Epidermal melanocyte (primary cell): ENCODE data around the gene BRI3BP.
A peak's percentile ranks its signal among the peaks of the same experiment; 100 is the strongest.
"Not testable (repeated sequence)": the region's sequence is repeated elsewhere in the genome, so short reads cannot be mapped to it uniquely, and the experiment has no call there.

Experiments
- DNase-seq: peaks from one replicate; pipeline ENCODE4 v3.0.0; 2011; ENCODE audit warnings: low spot score; ENCODE audit not compliant: insufficient read length

The BRI3BP gene

DNA sequence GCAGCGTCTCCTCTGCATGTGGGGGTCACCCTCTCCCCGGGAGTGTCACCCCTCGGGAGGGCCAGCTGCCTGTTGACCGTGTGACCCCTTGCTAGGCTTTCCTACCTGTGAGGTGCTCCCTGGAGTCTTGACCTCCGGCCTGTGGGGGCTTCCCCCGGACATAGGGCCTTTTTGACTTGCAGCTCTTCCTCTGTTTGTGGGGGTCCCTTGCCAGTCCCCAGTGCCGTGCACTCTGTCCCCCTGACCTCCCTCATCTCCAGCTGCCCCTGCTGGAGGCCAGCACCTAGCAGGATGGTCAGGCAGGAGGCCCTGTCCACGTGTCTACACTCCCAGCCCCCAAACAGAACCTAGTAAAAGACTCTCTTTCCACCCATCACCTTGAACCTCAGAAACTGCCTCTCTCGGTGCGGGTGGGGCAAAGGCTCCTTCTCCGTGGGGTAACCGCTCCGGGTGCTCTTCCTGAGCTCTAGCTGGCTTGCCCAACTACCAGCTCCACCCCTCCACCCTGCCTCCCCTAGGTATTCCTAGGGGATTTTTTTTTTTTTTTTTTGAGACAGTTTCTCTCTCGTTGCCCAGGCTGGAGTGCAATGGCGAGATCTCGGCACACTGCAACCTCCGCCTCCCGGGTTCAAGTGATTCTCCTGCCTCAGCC lies 72.6 kb downstream of the BRI3BP start:
- DNase-seq: no peak

DNA sequence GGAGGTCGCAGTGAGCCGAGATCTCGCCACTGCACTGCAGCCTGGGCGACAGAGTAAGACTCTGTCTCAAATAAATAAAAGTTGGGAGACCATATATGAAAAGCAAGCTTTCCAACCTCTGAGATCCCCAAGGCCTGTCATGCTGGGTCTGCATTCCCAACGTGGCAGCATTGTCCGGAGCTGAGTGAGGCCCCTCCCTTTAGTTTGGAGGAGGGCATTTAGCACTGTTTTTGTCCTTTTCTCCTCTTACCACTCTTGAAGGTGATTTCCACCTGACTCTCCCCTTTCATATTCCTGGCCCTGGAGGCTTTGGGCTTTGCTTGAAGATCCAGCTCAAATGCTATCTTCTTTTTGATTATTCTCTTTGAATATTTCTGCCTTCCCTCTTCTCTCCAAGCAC lies 74.9 kb downstream of the BRI3BP start:
- no peak for DNase-seq

DNA sequence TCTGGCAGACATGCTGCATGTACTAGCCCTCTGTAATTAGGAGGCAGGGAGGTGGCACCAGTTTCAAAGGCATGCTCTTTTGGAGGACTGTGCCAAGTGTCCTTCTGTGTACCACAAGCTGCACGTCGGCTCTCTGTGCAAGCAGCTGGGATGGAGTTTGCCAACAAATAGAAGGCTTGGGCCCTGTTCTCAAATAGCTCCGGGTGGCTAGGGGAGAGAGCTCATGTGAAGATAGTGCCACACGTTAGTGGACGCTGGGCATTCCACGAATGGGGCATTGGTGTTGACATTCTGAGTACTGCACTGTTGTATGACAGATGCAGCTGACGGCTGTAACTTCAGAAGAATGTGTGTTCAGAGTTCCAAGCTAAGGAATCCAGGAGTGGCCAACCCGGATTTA lies 76.2 kb downstream of the BRI3BP start:
- no peak for DNase-seq

DNA sequence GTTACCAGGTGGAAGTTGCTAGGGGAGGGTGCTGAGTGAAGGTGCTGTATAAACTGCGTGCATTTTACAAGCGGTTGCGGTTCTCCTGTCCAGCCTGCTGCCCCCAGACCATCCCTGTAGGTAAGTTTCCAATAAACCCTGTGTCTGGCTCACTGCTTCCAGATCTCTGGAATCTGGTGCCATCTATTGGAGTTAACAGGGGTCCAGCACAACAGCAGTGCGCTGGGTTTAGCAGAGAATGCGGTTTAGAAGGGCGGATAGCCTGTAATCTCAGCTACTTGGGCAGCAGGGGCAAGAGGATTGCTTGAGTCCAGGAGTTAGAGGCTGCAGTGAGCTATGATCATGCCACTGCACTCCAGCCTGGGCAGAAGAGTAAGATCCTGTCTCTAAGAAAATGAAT lies 76.7 kb downstream of the BRI3BP start:
- no peak for DNase-seq

DNA sequence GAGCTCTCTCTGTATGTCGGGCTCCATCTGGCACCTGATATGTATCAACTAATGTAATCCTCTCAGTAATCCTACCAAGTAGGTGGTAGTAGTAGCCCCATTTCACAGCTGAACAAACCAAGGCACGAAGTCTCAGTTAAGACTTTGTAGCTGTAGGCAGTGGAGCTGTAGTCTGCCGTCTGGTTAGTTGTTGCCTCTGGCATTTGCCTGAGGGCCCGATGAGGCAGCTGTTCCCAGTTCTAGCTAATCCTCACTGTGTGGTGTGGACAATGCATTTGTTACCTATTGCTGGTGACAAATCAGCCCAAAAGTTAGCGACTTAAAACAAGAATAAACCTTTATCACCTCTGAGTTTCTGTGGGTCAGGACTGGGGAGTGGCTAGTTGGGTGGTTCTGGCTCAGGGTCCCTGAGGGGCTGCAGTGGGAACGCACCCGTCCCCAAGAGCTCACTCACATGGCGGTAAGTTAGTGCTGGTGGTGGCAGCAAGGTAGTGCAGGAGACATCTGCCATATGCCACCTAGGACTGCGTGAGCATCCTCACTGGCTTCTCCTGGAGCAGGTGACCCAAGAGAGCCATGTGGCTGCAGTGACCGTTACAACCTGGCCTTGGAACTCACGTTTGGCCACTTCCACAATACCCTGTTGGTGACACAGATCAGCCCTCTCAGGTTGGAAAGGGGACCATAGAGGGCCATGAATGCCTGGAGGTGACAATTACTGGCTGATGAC lies 77.4 kb downstream of the BRI3BP start:
- no peak for DNase-seq

DNA sequence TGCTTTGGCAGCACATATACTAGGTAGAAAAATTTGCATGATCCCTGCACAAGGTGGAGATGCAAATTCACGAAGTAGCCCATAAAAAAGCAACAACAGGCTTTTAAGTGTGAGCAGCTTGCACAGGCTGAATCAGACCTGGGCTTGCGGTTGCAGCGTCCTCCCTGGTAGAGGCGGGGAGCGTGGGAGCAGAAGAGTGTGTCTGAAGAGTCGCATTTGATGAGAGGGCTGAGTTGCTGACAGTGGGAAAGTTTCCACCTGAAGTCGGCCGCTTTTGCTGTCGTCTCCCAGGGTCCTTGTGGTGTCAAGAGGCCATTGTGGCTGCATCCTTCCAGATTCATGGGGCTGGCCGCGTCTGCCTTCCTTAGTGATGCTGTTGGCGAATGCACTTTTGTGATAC lies 78.0 kb downstream of the BRI3BP start:
- DNase-seq: no peak

DNA sequence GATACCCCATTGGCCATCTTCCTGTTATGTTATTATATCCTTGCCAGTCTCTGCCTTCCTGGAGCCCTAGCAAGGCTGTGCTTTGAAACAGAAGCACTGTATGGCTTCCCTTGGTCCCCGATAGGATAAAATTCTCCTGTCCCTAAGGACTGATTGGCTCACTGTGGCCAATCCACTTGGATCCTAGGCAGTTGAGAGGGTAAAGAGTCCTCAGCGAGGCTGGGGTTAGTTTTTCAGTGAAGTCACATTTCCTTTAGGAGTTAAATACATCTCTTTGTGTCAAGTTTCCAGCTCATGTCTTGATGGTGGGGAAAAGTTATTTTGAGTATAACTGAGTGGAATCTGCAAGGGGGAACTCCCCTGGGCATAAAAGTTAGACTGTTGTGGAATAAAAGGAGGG lies 79.1 kb downstream of the BRI3BP start:
- DNase-seq: peak; percentile 23

DNA sequence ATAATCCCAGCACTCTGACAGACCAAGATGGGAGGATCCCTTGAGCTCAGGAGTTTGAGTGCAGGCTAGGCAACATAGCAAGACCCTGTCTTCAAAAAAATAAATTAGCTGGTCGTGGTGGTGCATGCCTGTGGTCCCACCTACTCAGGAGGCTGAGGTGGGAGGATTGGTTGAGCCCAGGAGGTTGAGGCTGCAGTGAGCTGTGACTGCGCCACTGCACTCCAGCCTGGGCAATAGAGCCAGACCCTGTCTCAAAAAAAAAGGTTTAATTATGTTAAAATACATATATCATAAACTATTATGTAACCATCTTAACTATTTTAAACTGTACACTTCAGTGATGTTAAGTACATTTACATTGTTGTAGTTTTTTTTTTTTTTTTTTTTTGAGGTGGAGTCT lies 80.8 kb downstream of the BRI3BP start:
- DNase-seq: not testable (repeated sequence)

DNA sequence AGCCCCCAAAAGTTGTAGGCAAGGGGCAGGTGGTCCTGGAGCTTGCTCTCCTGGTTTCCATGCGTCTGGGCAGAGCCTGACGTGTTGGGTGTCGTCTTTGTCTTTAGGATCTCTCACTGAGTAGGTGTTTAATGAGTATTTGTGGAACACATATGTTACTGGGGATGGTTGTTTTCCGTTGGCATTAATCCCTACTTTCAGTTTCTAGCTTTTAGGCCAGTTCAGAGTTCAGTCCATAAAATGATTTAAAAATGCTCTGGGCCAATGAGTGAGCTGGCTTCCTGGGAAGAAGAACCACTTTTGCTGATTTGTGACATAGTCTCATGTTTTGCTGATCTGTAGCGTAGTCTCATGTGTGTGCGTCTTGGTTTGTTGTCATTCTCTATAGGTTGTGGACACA lies 82.7 kb downstream of the BRI3BP start:
- no peak for DNase-seq

DNA sequence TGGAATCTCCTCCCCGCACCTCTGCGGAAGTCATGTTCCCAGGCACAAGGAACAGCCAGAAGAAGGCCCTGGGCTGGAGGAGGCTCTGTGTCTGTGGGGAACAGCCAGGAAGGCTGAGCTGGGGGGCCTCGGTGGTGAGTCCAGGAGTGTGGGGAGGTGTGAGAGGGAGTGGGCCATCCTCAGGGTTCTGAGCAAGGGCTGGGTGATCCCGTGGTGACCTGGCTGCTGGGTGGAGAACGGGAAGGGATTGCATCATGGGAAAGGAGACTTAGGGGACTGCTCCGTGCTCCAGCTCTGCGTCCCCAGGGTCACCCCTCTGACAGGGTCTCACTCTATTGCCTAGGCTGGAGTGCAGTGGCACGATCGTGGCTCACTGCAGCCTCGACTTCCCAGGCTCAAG lies 85.6 kb downstream of the BRI3BP start:
- DNase-seq: no peak

DNA sequence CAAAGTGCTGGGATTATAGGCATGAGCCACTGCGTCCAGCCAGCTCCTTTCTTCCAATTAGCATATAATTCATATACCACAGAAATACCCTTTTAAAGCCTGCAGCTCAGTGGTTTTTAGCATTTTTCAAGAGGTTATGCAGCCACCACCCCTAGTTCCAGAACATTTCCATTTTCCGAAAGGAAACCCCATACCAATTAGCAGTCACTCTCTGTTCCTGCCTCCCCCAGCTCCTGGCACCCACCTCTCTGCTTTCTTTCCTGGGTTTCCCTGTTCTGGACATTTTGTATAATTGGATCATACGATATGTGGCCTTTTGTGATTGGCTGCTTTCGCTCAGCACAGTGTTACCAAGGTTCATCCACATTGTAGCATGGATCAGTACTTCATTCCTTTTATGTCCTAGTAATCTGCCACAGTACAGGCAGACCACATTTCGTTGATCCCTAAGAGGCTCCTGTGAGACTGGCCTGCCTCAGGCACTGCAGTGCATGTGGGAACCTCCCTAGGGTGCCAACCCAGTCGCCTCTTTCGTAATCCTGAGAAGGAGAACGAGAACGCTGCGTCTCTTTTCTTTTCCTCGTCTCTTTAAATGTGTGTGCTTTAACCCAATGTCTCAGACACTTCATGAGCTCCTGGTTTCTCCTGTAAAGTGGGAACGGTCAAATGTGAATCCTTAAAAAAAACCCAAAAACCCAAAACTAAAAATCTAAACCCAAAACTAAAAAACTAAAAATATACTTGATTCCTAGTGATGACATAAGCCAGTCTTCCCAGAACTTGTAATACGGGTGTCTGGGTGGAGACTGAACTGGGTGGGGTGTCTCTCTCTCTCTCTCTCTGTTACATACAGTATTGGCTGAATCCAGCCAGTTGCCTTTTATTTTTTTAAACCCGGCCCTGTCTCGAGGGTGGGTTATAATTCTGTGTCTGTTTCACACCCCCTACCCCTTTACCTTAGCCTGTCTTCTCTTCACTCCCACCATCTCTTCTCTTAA lies 86.5 kb downstream of the BRI3BP start:
- DNase-seq: no peak
